Endothelial cell (in vitro differentiated cells): ENCODE results near the gene ADM2. TPM values are rescaled to one million over a fixed set of nuclear protein-coding genes. Genes with fewer than 3 reads are reported as not detected.

Experiments used
- DNase-seq: peaks from one replicate; pipeline ENCODE4 v3.0.0; 2021; ENCODE audit warnings: low spot score
- H3K27ac Mint-ChIP-seq: one replicate; pipeline ENCODE4 v1.8.0; 2021; ENCODE audit warnings: mixed read lengths, inconsistent platforms; ENCODE audit not compliant: unreplicated experiment
- H3K27me3 Mint-ChIP-seq: one replicate; pipeline ENCODE4 v1.8.0; 2021; ENCODE audit warnings: mild to moderate bottlenecking, moderate library complexity, mixed read lengths, inconsistent platforms; ENCODE audit not compliant: unreplicated experiment
- H3K36me3 Mint-ChIP-seq: one replicate; pipeline ENCODE4 v1.8.0; 2021; ENCODE audit warnings: mild to moderate bottlenecking, low read depth, mixed read lengths, inconsistent platforms; ENCODE audit not compliant: unreplicated experiment
- H3K4me1 Mint-ChIP-seq: one replicate; pipeline ENCODE4 v1.8.0; 2021; ENCODE audit warnings: mild to moderate bottlenecking, mixed read lengths, inconsistent platforms; ENCODE audit not compliant: unreplicated experiment
- H3K4me3 Mint-ChIP-seq: one replicate; pipeline ENCODE4 v1.8.0; 2021; ENCODE audit warnings: mild to moderate bottlenecking, mixed read lengths, inconsistent platforms; ENCODE audit not compliant: unreplicated experiment
- H3K9me3 Mint-ChIP-seq: one replicate; pipeline ENCODE4 v1.8.0; 2021; ENCODE audit warnings: mixed read lengths, inconsistent platforms; ENCODE audit not compliant: unreplicated experiment
- total RNA-seq: library from RNA; stranded (reverse); fragmentation: NEBNext Ultra II Directional; extraction: Animal tissue kit (Norgen Biotek cat#: 25700); gene quantifications from one replicate; pipeline ENCODE4 v1.2.1, GENCODE V29; 2021; ENCODE audit not compliant: unreplicated experiment
- TF ChIP-seq, protein P1 (sequence below): fragments of 200-600 bp; sonication (generic); IDR thresholded peaks from one replicate; pipeline ENCODE4 v1.5.0; 2021; ENCODE audit warnings: antibody characterized with exemption; ENCODE audit not compliant: unreplicated experiment

The ADM2 gene
- total RNA-seq, 1 donor from 2014 or later: 0.36 TPM

DNA sequence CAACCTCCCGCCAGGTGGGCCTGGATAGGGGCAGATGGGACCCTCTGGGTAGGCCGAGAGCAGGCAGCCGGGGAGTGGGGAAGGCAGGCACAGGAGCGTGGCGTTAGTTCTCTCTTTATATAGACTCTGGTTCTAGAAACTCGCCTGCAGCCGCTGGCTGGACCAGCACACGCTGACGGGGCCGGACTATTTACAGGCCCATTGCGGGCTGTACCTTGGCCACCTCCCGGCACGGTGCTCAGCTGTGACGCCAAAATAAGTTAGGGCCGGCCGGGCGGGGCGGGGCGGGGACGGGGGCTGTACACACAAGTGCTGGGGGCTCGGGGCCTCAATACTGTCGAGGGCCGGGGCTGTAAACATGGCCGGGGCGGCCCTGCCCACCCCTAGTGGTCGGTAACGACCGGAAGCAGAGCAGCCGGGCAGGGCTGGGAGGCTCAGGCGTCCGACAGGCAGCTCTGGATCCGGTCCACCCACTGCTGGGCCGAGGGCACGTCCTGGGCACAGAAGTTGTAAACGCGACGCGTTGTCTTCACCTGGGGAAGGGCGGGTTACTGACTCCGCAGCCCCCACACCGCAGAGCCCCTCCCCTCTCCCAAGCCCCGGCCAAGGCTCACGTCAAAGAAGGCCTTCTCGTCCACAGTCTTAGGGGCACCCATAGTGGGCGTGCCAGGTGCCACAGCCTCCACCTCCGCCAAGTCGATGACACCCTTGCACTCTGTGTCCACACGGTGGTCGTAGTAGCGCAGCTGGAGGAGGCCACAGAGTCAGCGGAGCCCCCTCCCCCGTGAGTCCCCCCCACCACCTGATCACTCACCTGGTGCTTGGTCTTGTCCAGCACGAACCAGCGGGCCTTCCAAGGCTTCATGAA, 34.4 kb upstream of the ADM2 start:
- Mint-ChIP-seq H3K4me3 (no peak overlapping the region), H3K27me3 (peaks cover 17% of the 10 kb centered on the region), H3K9me3 (no peaks in the 10 kb centered on the region), H3K4me1 (peaks cover 13% of the 10 kb centered on the region), H3K36me3 (peaks cover 26% of the 10 kb centered on the region), H3K27ac (no peak overlapping the region)
- TF ChIP-seq, protein P1, sequence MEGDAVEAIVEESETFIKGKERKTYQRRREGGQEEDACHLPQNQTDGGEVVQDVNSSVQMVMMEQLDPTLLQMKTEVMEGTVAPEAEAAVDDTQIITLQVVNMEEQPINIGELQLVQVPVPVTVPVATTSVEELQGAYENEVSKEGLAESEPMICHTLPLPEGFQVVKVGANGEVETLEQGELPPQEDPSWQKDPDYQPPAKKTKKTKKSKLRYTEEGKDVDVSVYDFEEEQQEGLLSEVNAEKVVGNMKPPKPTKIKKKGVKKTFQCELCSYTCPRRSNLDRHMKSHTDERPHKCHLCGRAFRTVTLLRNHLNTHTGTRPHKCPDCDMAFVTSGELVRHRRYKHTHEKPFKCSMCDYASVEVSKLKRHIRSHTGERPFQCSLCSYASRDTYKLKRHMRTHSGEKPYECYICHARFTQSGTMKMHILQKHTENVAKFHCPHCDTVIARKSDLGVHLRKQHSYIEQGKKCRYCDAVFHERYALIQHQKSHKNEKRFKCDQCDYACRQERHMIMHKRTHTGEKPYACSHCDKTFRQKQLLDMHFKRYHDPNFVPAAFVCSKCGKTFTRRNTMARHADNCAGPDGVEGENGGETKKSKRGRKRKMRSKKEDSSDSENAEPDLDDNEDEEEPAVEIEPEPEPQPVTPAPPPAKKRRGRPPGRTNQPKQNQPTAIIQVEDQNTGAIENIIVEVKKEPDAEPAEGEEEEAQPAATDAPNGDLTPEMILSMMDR: no peak
- DNase-seq: no peak

DNA sequence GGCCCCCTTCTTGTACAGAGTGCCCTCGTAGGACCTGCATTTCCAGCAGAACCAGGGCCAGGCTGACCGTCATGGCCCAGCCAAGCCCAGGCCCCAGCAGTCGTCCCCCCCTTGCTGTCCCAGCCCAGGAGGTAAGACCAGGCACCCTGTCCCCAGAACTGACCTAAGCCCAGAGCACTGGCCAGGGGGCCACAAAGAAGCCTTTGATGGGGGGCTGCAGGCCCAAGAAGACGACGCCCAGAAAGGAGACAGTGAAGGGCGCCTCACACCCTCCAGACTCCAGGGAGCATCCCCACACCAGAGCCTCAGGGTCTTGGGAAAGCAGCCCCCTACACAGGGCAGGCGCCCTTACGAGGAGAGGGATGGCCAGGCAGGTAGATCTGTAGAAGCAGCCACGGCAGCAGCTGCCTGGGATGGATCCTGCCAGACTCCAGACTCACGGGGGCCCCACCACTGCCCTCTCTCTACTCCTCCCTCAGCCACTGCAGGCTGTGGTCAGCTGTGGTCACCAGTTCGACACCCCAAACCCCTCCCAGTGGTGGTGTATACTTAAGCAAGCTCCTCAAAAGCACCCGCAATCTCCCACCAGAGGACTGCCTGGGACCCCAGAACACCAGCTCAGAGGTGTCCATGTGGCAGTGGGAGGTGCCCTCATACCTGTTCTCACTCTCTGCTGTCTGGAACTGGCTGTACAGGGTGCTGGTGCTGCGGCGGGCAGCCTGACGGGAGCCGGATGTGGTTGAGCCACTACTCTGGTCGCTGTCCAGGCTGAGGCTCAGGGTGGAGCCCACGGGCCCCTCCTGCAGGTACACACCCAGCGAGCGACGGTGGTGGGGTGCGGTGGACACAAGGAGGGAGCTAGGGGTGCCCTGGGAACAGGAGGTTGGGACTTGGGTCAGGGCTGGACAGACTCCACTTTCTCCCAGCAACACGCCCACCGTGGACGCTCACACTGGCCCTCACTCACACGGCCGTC, 33.5 kb upstream of the ADM2 start:
- peaks cover 13% of the 10 kb centered on the region for H3K4me1 Mint-ChIP-seq
- TF ChIP-seq, protein P1: no peak

DNA sequence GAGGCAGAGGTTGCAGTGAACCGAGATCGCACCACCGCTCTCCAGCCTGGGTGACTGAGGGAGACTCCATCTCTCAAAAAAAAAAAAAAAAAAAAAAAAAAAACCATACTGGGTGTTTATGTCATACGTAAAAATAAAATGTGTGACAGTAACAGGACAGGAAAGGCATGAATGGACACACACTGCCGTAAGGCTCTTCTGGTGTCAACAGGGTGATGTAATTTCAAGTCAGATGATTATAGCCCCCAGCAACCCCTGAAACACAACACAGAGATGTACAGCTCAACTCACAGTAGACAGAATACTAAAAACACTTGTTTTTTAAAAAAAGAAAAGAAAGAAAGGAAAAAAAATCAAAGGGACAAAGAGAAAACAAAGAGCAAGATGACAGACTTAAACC, 28.7 kb upstream of the ADM2 start:
- TF ChIP-seq, protein P1: no peak
- peaks cover 16% of the 10 kb centered on the region for H3K4me1 Mint-ChIP-seq
- no peak overlapping the region for H3K27ac Mint-ChIP-seq
- peaks cover 12% of the 10 kb centered on the region for H3K27me3 Mint-ChIP-seq
- no peaks in the 10 kb centered on the region for H3K9me3 Mint-ChIP-seq
- no peak for DNase-seq
- H3K36me3 Mint-ChIP-seq: peaks cover 41% of the 10 kb centered on the region
- peak overlapping the region; percentile 53 for H3K4me3 Mint-ChIP-seq

More for the DNA sequence above, 33.5 kb upstream of the ADM2 start:
- Mint-ChIP-seq H3K4me3 (peak overlapping the region; percentile 52), H3K27me3 (peaks cover 16% of the 10 kb centered on the region), H3K27ac (peak overlapping the region; percentile 92), H3K36me3 (peaks cover 29% of the 10 kb centered on the region), H3K9me3 (no peaks in the 10 kb centered on the region)
- no peak for DNase-seq

DNA sequence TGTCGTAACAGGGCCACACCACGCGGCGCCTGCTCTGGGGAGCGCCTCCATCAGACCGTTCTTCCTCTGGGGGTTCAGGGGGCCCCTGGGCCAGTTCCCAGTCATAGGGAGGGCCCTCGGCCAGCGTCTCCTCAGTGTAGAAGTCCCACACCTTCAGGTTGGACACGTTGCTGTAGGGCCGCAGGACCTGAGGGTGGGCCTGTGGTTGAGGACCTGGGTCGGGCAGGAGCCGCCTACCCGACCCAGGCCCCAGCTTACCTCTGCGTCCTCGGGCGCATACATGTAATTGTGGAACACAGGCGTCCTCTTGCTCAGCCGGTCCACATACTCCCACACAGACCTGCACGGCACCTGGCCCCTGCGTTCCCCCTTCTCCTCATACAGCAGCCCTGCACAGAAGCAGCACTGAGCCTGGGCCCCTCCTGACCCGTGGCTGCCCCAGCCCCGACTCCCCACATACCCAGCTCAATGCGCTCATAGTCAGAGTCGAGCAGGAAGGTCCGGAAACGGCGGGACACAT, 26.7 kb upstream of the ADM2 start:
- peaks cover 4% of the 10 kb centered on the region for H3K4me1 Mint-ChIP-seq
- H3K9me3 Mint-ChIP-seq: no peaks in the 10 kb centered on the region
- DNase-seq: no peak
- no peak overlapping the region for H3K27ac Mint-ChIP-seq
- TF ChIP-seq, protein P1: no peak
- H3K4me3 Mint-ChIP-seq: no peak overlapping the region
- H3K27me3 Mint-ChIP-seq: peaks cover 2% of the 10 kb centered on the region
- H3K36me3 Mint-ChIP-seq: peaks cover 33% of the 10 kb centered on the region
